GM12878 (cell line): ENCODE results near the gene WSCD2. TPM values are rescaled to one million over a fixed set of nuclear protein-coding genes. Genes with fewer than 3 reads are reported as not detected.

Experiments
- ATAC-seq: fragments of 200-7000 bp; cut with Tn5 transposase; 3 replicates; pipeline ENCODE4 v1.9.1; 2020; ENCODE audit warnings: mild to moderate bottlenecking, moderate library complexity
- BruUV-seq: library from RNA; stranded (reverse); fragments of 400-500 nt; replicated peaks from 2 replicates; lab custom pipeline; 2021; lab: Mats Ljungman, UMichigan
- CTCF ChIA-PET: fragments of 300-600 bp; sonication (Branson Sonifier 250); formaldehyde crosslinking; extraction: SDS; loops from one replicate; lab custom pipeline; 2021; ENCODE audit warnings: inconsistent platforms; lab: Yijun Ruan, JAX
- POLR2A ChIA-PET: fragments of 350-600 bp; formaldehyde crosslinking; extraction: SDS; loops from one replicate; lab custom pipeline; 2021; ENCODE audit warnings: inconsistent platforms; lab: Charles Lee
- RAD21 ChIA-PET: fragments of 300-600 bp; sonication (Branson Sonifier 250); formaldehyde crosslinking; loops from one replicate; lab custom pipeline; 2023; ENCODE audit warnings: antibody characterized with exemption; ENCODE audit not compliant: unreplicated experiment; lab: Charles Lee
- SMC1A ChIA-PET: fragments of 300-600 bp; sonication (Branson Sonifier 250); formaldehyde crosslinking; loops from one replicate; lab custom pipeline; 2023; ENCODE audit not compliant: unreplicated experiment, uncharacterized antibody; lab: Charles Lee
- DNase-seq: peaks from one replicate; pipeline ENCODE4 v3.0.0-alpha.2; 2011; ENCODE audit warnings: low read depth, low spot score
- FAIRE-seq: peaks from 3 replicates; lab custom pipeline; 2011; peaks lifted over from hg19 to GRCh38; lab: Jason Lieb, UNC
- H2AFZ ChIP-seq: 2 replicates; pipeline ENCODE4 v1.6.0; 2011; ENCODE audit warnings: low read depth, low read length, control low read depth; ENCODE audit not compliant: control insufficient read depth
- H3K27ac ChIP-seq: 2 replicates; pipeline ENCODE4 v1.5.1; 2011; ENCODE audit warnings: control low read depth; ENCODE audit not compliant: control insufficient read depth, insufficient read depth
- H3K27me3 ChIP-seq, 2 experiments: replicated peaks in 1 of 2; 2 replicates each; pipeline versions ENCODE4 v1.6.0 to v1.6.1; 2011; ENCODE audit warnings: low read length in 1 of 2; ENCODE audit not compliant: control insufficient read depth in 2 of 2, insufficient read depth in 2 of 2
- H3K36me3 ChIP-seq, 2 experiments: 2 replicates each; pipeline ENCODE4 v1.5.1; 2011; ENCODE audit warnings: low read length in 1 of 2; ENCODE audit not compliant: control insufficient read depth in 2 of 2, insufficient read depth in 2 of 2
- H3K4me1 ChIP-seq: 2 replicates; pipeline ENCODE4 v1.6.1; 2011; ENCODE audit warnings: mild to moderate bottlenecking, low read length, moderate library complexity, mixed read lengths; ENCODE audit not compliant: control insufficient read depth, insufficient read depth
- H3K4me2 ChIP-seq: 2 replicates; pipeline ENCODE4 v1.6.0; 2011; ENCODE audit warnings: control low read depth; ENCODE audit not compliant: control insufficient read depth, insufficient read depth
- H3K4me3 ChIP-seq: fragments of 200-600 bp; sonication (generic); 2 replicates; pipeline ENCODE4 v1.5.1; 2016
- H3K79me2 ChIP-seq: 2 replicates; pipeline ENCODE4 v1.6.0; 2011; ENCODE audit warnings: low read length; ENCODE audit not compliant: control insufficient read depth, insufficient read depth
- H3K9ac ChIP-seq: 2 replicates; pipeline ENCODE4 v1.8.0; 2011; ENCODE audit warnings: low read length, control low read depth, mixed read lengths; ENCODE audit not compliant: control insufficient read depth, insufficient read depth
- H3K9me3 ChIP-seq: replicated peaks from 3 replicates; pipeline ENCODE4 v1.5.1; 2011; ENCODE audit warnings: mild to moderate bottlenecking, low read length; ENCODE audit not compliant: control insufficient read depth, insufficient read depth
- H4K20me1 ChIP-seq: 2 replicates; pipeline ENCODE4 v1.6.0; 2011; ENCODE audit not compliant: control insufficient read depth, insufficient read depth
- ATF2 ChIP-seq: IDR thresholded peaks from 2 replicates; pipeline ENCODE4 v1.6.1; 2012; ENCODE audit warnings: low read length, inconsistent platforms
- CREM ChIP-seq: IDR thresholded peaks from 2 replicates; pipeline ENCODE4 v1.6.1; 2014; ENCODE audit warnings: antibody characterized with exemption, low read depth
- CUX1 ChIP-seq: IDR thresholded peaks from 2 replicates; pipeline ENCODE4 v1.6.1; 2012; ENCODE audit warnings: improper control_type of control experiment, low read depth, low read length; ENCODE audit not compliant: insufficient replicate concordance
- ESRRA ChIP-seq: IDR thresholded peaks from 2 replicates; pipeline ENCODE4 v1.6.1; 2012; ENCODE audit warnings: mild to moderate bottlenecking, low read length, improper control_type of control experiment
- IRF3 ChIP-seq: fragments of 450-650 bp; IDR thresholded peaks from 2 replicates; pipeline ENCODE4 v1.6.1; 2014; ENCODE audit warnings: mild to moderate bottlenecking
- POLR2AphosphoS5 ChIP-seq: IDR thresholded peaks from 2 replicates; pipeline ENCODE4 v1.6.1; 2011; ENCODE audit warnings: mild to moderate bottlenecking, low read length, inconsistent platforms
- RAD21 ChIP-seq: IDR thresholded peaks from 2 replicates; pipeline ENCODE4 v1.6.1; 2011; ENCODE audit warnings: mild to moderate bottlenecking, low read depth, low read length, moderate library complexity; ENCODE audit not compliant: insufficient read depth
- RAD51 ChIP-seq: fragments of 450-650 bp; IDR thresholded peaks from 2 replicates; pipeline ENCODE4 v1.6.1; 2016; ENCODE audit warnings: moderate library complexity, mild to moderate bottlenecking, inconsistent platforms
- RB1 ChIP-seq: fragments of 450-650 bp; formaldehyde crosslinking; IDR thresholded peaks from 2 replicates; pipeline ENCODE4 v1.6.1; 2017; ENCODE audit warnings: mild to moderate bottlenecking, borderline replicate concordance
- SIX5 ChIP-seq: IDR thresholded peaks from 2 replicates; pipeline ENCODE4 v1.6.1; 2011; ENCODE audit warnings: mild to moderate bottlenecking, low read depth, low read length, moderate library complexity; ENCODE audit not compliant: severe bottlenecking
- whole genome bisulfite sequencing: methylation state at CpG from one replicate; pipeline ENCODE4 v1.1.6; 2016; ENCODE audit warnings: low lambda C conversion rate; ENCODE audit not compliant: insufficient replicate concordance, insufficient coverage; ENCODE audit errors: missing lambda C conversion rate; 5-methylcytosine and 5-hydroxymethylcytosine counted together
- in situ Hi-C: fragments of 300-500 bp; cut with MboI; formaldehyde crosslinking; loops from 9 replicates; pipeline ENCODE4 v1.14.3; 2018; ENCODE audit warnings: mixed read lengths
- intact Hi-C: fragments of 100-400 bp; cut with micrococcal nuclease; formaldehyde crosslinking; loops from one replicate; pipeline ENCODE4 v1.14.2; 2022; ENCODE audit not compliant: unreplicated experiment
- polyA plus RNA-seq, 11 experiments: library from polyadenylated mRNA; depleted of rRNA in 4 of 11; unstranded in 6 of 11; stranded (reverse) in 5 of 11; fragments of >200 nt; fragmentation: Nextera tagmentation in 4 of 11; fragmentation: Illumina TruSeq in 1 of 11; extraction: Ambion mirVana in 4 of 11; extraction: Trizol in 1 of 11; gene quantifications; 1 replicate in 1 of 11; 2 replicates in 10 of 11; pipeline versions ENCODE4 v1.2.1 to v1.2.3, GENCODE V29; 2011 to 2016; ENCODE audit warnings: inconsistent platforms in 2 of 11, missing spikeins in 2 of 11, low read depth in 1 of 11
- total RNA-seq, 4 experiments: library from RNA; depleted of rRNA in 3 of 4; stranded (reverse); fragments of >200 nt in 3 of 4; fragmentation: Illumina TruSeq in 1 of 4; extraction: Trizol in 1 of 4; gene quantifications; 2 replicates each; pipeline versions ENCODE4 v1.2.1 to v1.2.3, GENCODE V29; 2013 to 2021

WSCD2 gene
- total and polyA plus RNA-seq, 10 of the 15 experiments (the other 5 are each of a cell fraction or from before 2014, with no cell fraction given) = 0.41 TPM; not detected in 9

- no peak overlapping the region for H3K4me2 ChIP-seq
- TF ChIP-seq POLR2AphosphoS5 = no peak
- no peak for TF ChIP-seq CREM
- no peak for TF ChIP-seq RB1
- TF ChIP-seq ESRRA = no peak
- TF ChIP-seq RAD51 = no peak
- TF ChIP-seq RAD21 = no peak
- TF ChIP-seq SIX5 = no peak
- TF ChIP-seq ATF2 = no peak
- no peak for TF ChIP-seq CUX1
- TF ChIP-seq IRF3 = no peak
- BruUV-seq = no TSS peak
- H4K20me1 ChIP-seq = no peaks in the 10 kb centered on the region
- CTCF ChIA-PET = no interaction called here
- WGBS = 0% methylated on average over 2 of the region's 2 CpGs
- ATAC-seq (no peak), DNase-seq (no peak), FAIRE-seq (no peak)
- H3K79me2 ChIP-seq = no peaks in the 10 kb centered on the region
- no peaks in the 10 kb centered on the region for H3K4me1 ChIP-seq
- intact Hi-C loops = no loop called here
- H3K4me3 ChIP-seq = no peak overlapping the region
- H3K9me3 ChIP-seq = no peaks in the 10 kb centered on the region
- POLR2A ChIA-PET = no interaction called here
- SMC1A ChIA-PET = no interaction called here
- H3K36me3 ChIP-seq = no peaks in the 10 kb centered on the region
- H3K27ac ChIP-seq = no peak overlapping the region
- RAD21 ChIA-PET = no interaction called here
- no peak overlapping the region for H2AFZ ChIP-seq
- no peak overlapping the region for H3K9ac ChIP-seq
- in situ Hi-C loops = no loop called here
- peaks cover 0 to 2% of the 10 kb centered on the region in 2 experiments; a peak in 2 of 4 replicates for H3K27me3 ChIP-seq
These were observed 40.6 kb downstream of the WSCD2 start for GRCh38 chr12:108169708-108170107.
